A549 (cell line): Measurements from ENCODE around the gene TMOD1.

Source experiments
- CBX2 ChIP-seq: fragments of 200-600 bp; sonication (generic); IDR thresholded peaks from 2 replicates; pipeline ENCODE4 v1.6.1; 2016; ENCODE audit warnings: low read depth, mild to moderate bottlenecking, borderline replicate concordance
- CEBPB ChIP-seq, 2 experiments: fragments of >200 bp in 1 of 2; sonication (Bioruptor Twin) in 1 of 2; formaldehyde crosslinking in 1 of 2; IDR thresholded peaks; 2 replicates each; pipeline ENCODE4 v1.6.1; 2012 to 2016
- CTCF ChIP-seq: fragments of >200 bp; sonication (Bioruptor Twin); formaldehyde crosslinking; IDR thresholded peaks from 3 replicates; pipeline ENCODE4 v1.5.1; 2016
- JUN ChIP-seq, 2 experiments: fragments of >200 bp; sonication (Bioruptor Twin); formaldehyde crosslinking; IDR thresholded peaks; 2 replicates in 1 of 2; 3 replicates in 1 of 2; pipeline ENCODE4 v1.6.1; 2016 to 2017
- KDM5A ChIP-seq: fragments of 200-600 bp; sonication (generic); IDR thresholded peaks from 2 replicates; pipeline ENCODE4 v1.6.1; 2016; ENCODE audit warnings: antibody characterized with exemption, mild to moderate bottlenecking
- PBX3 ChIP-seq: IDR thresholded peaks from 2 replicates; pipeline ENCODE4 v1.6.1; 2012
- POLR2A ChIP-seq: IDR thresholded peaks from 2 replicates; pipeline ENCODE4 v1.6.1; 2012; ENCODE audit warnings: mild to moderate bottlenecking, low read length
- RNF2 ChIP-seq: fragments of 200-600 bp; sonication (generic); IDR thresholded peaks from 2 replicates; pipeline ENCODE4 v1.6.1; 2016; ENCODE audit warnings: low read depth, mild to moderate bottlenecking, antibody characterized with exemption, moderate library complexity, borderline replicate concordance

GRCh38 chr9:97487861-97488260, 13.6 kb upstream of the TMOD1 start:
- TF ChIP-seq CEBPB (IDR thresholded peaks at IDR 0.05): no peak
- no peak for TF ChIP-seq CTCF
- no peak for TF ChIP-seq RNF2
- no peak for TF ChIP-seq POLR2A
- no peak for TF ChIP-seq CBX2
- no peak for TF ChIP-seq PBX3
- TF ChIP-seq JUN (IDR thresholded peaks at IDR 0.05): no peak
- no peak for TF ChIP-seq KDM5A
